A172 (cell line): Measurements from ENCODE around the gene RAD21L1. TPM values are rescaled to one million over a fixed set of nuclear protein-coding genes. Genes with fewer than 3 reads are reported as not detected.
"Not testable (repeated sequence)": the region's sequence is repeated elsewhere in the genome, so short reads cannot be mapped to it uniquely, and the experiment has no call there.

ENCODE experiments used
- DNase-seq: peaks from one replicate; pipeline ENCODE4 v3.0.0-alpha.2; 2015; ENCODE audit warnings: low spot score
- total RNA-seq: library from RNA; depleted of rRNA; stranded (reverse); fragments of >200 nt; shearing (Covaris generic); gene quantifications from 2 replicates; pipeline ENCODE4 v1.2.3, GENCODE V29; 2014

Gene RAD21L1
- total RNA-seq, 1 experiment from 2014 or later, result 0.90 TPM

DNA sequence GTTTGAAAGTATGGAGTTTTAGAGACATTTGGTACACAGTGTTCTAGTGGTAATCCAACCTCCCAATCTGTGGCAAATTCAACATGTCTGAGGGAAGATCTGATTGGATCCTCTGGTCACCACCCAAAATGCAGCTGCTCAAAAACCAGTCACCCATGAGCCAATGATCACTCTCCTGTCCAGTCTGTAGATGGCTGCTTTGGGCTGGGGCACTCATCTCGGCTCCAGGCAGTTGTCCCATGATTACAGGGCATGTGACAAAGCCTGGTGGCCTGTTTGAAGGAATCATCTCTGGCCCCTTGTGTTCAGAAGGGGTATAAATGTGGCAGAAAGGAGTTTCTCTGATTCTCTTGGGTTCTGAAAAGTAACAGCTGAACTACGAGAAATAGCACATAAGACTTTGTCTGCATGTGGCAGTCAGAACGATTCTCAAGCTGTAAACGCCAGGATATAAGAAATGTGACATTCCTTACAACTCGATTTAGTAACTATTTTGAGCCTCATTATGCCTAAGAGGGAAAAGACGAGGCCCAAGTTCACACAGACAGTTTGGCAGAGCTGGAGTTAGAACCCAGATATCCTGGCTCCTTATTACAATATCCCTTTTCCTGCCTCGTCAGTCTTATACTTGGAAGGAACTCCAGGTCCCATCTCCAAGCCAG is 26.5 kb upstream of the RAD21L1 start:
- no peak for DNase-seq

DNA sequence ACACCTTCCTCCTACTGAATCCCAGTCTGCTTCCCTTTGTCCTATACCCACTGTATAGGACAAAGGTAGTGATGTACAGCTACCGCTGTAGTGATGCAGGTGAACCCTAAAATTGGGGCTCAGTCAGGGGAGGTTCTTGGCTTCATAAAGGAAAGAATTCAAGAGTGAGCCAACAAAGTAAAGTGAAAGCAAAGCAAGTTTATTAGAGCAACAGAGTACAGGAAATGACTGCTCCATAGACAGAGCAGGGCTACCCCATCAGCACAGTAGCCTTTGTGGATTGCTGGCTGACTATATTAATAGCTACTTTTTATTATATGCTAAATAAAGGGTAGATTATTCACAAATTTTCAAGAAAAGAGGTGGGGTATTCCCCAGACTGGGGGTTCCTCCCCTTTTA is 25.9 kb upstream of the RAD21L1 start:
- DNase-seq, result no peak

DNA sequence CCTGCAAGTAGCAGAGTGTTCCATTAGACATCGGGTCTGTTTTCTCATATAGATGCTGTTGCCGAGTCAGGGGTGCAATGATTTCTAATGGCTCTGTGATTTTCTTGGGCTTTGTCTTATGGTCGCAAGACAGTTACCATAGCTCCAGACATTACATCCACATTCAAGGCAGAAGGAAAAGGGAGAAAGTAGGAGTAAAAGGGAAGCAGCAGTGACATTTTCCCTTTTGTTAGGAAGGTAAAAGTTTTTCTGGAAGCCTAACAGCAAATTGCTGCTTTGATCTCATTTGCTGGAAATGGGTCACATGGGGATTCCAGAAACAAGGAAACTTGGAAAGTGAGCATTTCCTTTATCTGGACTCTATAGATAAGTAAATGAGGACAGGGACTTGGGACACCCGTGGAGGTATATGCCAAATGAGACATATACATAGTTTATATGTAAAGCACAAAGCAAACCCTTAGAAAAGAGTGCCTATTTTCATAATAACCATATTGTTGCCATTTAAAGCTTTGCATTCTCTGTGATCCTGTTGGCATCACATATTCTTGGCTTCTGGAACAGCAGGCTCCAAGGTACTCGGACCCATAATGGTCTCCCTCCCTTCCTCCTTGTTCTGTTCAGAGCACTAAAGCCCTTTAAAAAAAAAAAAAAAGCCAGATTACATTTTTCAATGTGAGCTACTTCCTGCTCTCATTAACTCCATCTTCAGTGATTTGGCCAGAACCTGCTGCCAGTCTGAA is 22.9 kb upstream of the RAD21L1 start, which contains the start of gene C20orf202:
C20orf202 (plus strand) TSS at position 693 of the 743 bp plus-strand sequence. CDS start 132 bp downstream, outside the sequence.
- no peak for DNase-seq

DNA sequence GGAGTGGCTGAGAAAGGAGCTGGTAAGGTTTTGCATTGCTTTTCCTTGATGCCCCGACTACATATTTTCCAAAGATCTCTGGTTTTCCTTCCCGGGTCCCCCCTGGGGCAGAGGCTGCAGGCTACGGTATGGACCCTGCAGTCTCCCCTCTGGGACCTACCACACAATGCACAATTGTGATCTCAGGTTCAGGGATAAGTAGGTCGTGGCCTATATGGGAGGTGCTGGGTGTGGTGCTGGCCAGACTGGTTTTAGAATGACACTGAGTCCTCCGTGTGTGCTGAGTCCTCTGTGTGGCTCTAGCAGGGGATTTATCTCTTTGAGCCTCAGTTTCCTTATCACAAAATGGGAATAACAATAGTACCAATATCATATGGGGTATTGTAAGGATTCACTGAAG is 22.2 kb upstream of the RAD21L1 start:
- DNase-seq, result no peak

DNA sequence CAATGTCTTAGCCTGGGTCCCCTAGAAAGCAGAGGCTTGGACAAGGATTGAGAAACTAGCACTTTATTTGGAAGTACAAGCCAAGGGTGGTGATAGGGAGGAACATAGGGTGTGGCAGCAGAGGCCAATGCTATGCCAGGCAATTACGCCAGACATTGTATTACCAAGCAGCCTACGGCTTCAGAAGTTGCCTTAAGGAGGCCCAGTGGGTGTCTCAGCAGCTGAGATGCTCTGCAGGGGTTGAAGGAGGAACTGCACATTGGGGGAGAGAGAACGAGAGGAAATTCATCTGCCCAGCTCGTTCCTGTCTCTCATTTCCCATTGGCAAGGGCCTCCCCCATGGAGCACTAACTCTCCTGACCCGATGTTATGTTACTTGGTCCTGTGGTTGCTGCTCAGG is 21.7 kb upstream of the RAD21L1 start:
- no peak for DNase-seq

DNA sequence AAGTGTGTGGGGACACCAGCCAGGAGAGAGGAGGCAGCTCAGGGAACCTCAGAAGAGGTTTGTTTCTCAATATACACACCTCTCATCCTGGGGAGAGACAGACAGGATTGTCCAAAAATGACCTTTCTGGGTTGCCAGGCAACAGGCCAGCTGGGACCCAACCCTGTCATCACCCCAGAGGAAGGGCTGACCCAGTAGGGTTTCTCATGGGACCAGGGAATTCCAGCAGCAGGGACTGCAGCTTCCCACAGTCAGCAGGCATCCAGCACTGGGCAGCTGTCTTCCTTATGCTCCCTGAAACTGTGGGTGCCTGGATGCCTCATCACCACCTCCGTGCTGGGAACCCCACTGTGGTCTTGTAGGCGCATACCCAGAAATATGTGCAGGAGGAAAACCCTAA is 21.3 kb upstream of the RAD21L1 start:
- DNase-seq, result no peak

DNA sequence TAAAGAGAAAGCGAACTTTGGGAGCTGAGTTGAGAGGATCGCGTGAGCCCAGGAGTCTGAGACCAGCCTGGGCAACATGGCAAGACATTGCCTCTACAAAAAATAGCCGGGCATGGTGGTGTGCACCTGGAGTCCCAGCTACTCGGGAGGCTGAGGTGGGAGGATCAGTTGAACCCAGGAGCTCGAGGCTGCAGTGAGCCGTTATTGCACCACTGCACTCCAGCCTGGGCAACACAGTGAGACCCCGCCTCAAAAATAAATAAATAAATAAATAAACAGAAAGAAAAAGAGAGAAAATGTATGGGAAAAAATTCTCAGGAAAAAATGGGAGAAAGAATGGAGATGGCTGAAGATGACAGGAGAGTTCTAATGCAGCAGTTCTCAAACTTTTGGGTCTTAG is 20.0 kb upstream of the RAD21L1 start:
- no peak for DNase-seq

DNA sequence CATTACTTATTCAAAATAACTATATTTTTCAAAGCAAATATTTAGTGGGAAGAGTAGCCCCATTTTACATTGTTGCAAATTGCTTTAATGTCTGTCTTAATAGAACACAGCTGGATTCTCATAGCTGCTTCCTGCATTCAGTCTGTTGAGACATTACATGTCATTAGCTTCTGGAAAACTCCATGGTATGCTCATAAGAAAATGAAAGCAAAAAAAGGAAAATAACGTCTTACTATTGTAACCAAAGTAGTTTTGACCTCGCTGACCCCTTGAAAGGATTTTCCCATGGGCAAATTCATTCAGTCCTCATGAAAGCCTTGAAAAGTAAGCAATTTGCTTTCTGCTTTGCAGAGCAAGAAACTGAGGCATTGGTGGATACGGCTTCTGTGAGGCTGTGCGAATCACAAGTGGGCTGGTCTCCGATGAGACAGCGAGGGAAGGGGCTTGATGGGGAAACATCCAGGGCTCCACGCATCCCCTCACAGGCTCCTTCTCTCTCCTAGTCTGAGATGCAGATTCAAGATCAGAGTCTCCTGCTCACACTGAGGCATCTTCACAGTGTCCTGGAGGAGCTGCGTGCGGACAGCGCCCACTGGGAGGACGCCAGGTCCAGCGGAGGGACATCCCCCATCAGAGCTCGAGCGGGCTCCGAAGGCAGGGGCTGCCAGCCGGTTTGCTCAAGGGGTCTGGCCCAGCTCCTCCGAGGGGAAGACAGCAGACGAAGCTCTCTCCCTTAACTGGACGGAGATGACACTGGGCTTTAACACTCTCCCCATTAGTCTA is 19.3 kb upstream of the RAD21L1 start:
- no peak for DNase-seq

DNA sequence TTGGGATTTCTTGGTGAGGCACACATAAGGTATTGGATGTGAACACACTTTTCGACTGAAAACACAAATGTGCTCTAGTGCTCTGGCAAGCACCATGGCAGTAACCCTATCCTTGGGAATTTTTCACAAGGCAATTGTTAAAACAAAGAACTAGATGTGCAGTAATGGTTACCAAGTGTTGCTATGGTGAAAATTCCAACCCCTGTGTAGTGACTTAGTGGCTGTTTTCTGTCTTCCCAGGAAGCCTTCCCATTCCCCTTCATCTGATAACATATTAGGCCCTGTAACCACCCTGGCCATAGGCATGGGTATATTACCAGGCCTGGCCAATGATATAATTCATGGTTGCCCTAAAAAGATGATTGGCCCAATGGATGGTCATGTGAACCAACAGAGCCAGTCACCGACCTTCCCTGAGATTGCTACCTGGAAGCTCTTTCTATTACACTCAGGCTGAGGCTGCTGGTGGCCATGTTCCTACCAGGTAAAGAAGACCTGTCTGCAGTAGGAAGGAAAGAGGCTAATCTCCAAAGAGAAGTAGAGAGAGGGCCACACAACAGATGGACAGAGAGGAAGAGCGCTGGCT is 18.5 kb upstream of the RAD21L1 start:
- DNase-seq, result no peak

DNA sequence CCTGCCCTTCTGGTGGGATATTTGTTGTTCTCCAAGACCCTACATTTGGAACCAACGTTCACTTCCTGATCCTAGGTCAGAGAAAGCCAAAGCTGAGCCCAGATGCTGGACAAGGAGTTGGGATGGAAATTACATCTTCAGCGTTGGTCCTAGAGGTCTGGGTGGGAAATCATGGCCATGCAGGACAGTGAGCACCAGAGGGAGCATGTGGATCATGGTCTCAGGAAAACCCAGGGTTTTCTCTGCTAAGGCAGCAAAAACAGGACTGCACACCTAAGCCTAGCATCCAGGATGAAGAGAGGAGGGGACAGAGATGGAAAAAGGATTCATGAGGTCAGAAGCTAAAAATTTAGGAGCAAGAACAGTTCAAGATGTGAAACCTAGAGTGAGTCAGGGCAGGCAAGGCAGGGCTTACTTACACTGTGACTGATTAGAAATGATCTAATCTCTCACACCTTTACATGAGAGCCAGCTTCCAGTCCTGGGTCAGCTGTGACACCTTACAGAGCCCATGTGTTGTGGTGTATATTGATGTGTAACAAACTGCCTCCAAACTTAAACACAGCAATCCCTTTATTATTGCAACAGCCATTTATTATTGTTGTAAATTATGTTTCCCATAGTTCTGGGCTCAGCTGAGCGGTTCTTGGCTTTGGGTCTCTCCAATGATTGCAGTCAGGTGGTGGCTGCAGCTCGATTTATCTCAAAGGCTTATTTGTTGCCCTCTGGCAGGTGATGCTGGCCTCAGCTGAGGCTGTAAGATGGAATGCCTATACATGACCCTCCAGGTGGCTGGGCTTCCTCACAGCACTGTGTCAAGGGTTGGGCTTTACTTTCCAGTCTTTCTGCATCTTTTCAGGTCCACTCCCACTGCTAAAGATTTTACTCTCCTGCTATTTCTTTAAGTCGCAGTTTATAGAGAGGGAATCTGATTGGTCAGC is 16.1 kb upstream of the RAD21L1 start:
- peak; percentile 10 for DNase-seq

DNA sequence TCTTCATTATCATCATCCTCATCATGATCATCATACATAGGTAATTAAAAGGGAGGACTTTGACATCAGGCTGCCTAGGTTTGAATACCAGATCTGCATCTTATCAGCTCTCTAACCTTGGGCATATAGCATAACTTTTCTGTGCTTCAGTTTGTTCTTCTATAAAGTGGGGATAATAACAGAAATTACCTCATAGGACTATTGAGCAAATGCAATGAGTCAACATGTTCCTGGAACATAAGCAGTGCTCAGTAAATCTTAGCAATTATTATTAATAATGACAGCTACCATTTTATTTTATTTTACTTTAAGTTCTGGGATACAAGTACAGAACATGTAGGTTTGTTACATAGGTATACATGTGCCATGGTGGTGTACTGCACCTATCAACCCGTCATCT is 15.3 kb upstream of the RAD21L1 start:
- no peak for DNase-seq

DNA sequence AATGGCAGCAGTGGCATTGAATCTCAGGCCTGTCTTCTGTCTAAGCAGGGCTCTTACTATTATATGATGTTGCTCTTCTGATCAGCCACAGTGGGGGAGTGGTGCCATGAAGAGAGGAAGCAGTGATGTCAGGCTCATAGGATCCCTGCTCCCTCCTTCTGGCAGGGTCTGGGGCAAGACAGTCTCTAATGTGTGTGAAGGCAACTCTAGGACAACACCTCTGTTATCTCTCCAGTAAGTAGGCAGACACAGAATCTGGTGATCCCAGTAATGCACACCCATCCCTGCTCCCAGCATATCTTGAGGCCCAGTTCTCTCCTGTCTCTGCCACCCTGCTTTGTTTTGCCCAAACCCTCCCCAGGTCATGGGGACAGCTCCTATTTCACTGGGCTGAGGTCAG is 13.8 kb upstream of the RAD21L1 start:
- no peak for DNase-seq

DNA sequence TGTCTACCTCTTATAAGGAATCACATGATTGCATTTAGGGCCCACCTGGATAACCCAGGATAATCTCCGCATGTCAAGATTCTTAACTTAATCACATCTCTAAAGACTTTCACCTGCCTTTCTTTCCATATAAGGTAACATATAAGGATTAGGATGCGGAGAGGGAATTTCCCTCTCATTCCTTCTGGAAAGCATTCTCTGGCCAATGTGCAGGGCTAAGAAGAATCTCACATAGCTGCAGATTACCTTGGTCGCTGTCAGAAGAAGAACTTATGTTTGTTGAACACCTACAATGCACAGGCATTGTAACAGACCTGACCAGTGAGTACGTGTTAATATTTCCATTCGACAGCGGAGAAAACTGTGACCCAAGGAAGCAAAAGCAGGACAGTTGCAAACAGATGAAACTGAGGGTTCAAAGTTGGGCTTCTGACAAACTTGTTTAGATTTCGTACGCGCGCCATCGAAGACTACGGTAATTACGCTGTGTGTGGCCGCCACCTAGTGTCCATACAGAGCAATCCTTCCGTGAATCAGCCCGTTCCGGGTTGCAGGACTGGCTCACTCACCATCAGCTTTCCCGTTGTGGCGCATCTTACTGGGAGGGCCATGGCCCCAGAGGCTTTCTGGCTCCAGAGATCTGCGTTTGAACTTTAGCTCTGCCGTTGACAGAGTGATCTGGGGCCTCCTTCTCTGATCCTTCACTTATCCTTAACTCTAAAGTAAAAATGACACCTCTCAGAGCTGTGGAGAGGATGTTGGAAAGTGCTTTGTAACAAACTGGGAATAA is 13.0 kb upstream of the RAD21L1 start:
- peak; percentile 76 for DNase-seq

DNA sequence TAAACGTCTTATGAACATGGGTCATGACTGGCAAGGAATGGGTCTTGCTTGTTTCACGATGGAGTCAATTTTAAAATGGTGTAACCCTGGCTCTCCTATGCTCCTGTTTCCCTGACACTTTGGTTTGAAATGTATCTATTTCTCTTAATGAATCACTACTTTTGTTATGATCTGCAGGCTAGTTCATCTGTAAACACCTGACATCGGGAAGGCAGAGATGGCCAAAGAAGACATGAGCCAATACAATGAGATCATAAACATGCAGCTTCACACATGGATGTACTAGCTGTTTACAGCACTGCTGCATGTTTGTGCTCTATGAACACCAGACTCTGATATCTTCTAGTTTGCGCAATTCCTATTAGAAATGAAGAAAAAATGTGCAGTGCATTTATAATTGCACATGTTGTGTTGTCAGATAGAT is 11.0 kb upstream of the RAD21L1 start:
- DNase-seq, result no peak

DNA sequence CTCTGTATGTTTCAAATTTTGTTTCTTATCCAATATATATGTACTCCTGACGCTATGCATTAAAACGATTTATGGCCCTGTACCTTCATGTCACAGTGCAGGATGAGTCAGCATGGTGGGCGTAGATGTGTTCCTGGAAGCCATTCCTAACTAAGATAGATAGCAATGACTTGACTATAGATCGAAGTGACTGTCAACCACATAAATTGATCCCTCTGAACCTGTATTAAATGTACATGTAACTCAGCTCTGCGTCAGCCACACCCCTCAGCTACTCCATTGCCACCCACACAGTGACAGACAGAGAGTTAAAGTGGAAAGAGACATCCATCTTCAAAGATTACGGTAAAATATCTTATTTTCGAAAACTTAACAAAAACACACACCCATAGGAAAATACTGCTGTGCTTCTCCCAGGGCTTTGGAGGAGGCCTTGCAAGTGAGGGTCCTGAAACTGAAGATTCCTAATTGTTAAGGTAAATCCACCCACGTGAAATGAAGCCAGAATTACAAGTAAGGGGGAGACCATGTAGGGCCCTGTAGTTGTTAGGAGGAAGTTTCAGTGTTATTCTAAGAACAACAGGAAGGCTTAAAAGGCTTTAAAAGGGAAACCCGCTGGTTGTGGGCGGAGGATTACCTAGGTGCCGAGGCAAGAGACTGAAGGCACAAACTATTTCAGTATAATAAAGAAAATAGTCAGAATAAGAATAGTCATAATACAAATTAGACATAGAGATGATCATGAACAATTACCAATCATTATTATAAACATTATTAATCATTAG is 10.3 kb upstream of the RAD21L1 start:
- no peak for DNase-seq

DNA sequence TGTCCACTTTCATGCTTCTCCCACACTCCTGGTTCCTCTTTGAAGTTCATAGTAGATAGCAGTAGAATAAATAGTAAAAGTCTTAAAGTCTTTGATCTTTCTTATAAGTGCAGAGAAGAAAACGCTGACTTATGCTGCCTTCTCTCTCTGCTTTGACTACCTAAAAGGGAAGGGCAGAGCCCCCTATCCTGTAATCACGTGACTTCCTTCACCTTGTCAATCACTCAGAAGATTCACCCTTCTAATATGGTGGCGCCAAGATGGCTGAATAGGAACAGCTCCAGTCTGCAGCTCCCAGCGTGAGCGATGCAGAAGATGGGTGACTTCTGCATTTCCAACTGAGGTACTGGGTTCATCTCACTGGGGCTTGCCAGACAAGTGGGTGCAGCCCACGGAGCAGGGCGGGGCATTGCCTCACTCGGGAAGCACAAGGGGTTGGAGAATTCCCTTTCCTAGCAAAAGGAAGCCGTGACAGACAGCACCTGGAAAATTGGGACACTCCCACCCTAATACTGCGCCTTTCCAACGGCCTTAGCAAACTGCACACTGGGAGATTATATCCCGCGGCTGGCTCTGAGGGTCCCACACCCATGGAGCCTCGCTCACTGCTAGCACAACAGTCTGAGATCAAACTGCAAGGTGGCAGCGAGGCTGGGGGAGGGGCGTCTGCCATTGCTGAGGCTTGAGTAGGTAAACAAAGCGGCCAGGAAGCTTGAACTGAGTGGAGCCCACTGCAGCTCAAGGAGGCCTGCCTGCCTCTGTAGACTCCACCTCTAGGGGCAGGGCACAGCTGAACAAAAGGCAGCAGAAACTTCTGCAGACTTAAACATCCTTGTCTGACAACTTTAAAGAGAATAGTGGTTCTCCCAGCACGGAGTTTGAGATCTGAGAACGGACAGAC is 9.1 kb upstream of the RAD21L1 start:
- DNase-seq, result not testable (repeated sequence)

DNA sequence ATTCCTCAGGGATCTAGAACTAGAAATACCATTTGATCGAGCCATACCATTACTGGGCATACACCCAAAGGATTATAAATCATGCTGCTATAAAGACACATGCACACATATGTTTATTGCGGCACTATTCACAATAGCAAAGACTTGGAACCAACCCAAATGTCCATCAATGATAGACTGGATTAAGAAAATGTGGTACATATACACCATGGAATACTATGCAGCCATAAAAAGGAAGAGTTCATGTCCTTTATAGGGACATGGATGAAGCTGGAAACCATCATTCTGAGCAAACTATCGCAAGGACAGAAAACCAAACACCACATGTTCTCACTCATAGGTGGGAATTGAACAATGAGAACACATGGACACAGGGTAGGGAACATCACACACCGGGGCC is 3.1 kb upstream of the RAD21L1 start:
- not testable (repeated sequence) for DNase-seq

DNA sequence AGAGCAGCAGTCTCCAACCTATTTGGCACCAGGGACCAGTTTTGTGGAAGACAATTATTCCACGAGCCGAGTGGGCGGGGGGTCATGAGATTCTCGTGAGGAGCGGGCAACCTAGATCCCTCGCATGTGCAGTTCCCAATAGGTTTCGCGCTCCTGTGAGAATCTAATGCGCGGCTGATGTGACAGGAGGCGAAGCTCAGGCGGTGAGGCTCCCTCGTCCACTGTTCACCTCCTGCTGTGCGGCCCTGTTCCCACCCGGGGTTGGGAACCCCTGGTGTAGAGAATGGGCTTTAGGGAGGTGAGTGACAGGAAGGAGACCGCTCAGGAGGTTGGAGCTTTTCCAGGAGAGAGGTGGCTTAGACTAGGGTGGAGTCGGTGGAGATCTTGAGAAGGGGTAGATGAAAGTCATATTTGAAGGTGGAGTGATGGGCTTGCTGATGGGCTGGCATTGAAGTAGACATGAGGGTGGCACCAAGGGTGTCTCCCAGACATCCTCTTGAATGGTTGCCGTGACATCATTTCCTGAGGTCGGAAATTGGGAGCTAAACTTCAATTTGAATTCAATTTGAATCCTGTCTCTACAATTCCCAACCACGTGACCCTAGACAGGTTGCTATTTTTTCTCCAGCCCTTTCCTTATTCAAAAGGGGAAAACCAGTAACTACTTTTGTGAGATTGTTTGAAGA is 1.5 kb upstream of the RAD21L1 start:
- DNase-seq, result no peak
